Measurements from ENCODE around the gene DHTKD1.

DNA sequence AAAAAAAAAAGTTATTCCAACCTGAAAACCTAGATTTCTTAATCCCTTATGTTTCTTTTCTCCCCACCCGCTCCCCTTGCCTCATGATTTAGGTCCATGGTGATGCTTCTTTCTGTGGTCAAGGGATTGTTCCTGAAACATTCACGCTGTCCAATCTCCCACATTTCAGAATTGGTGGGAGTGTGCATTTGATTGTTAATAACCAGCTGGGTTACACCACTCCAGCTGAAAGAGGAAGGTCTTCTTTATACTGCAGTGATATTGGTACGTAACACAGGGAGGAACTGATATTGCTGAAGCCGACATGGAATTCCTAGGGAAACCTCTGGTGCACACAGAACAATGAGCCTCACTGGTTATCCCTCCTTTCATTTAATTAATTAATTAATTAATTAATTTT, 22.7 kb downstream of the DHTKD1 start:
- TF ChIP-seq, protein P1, sequence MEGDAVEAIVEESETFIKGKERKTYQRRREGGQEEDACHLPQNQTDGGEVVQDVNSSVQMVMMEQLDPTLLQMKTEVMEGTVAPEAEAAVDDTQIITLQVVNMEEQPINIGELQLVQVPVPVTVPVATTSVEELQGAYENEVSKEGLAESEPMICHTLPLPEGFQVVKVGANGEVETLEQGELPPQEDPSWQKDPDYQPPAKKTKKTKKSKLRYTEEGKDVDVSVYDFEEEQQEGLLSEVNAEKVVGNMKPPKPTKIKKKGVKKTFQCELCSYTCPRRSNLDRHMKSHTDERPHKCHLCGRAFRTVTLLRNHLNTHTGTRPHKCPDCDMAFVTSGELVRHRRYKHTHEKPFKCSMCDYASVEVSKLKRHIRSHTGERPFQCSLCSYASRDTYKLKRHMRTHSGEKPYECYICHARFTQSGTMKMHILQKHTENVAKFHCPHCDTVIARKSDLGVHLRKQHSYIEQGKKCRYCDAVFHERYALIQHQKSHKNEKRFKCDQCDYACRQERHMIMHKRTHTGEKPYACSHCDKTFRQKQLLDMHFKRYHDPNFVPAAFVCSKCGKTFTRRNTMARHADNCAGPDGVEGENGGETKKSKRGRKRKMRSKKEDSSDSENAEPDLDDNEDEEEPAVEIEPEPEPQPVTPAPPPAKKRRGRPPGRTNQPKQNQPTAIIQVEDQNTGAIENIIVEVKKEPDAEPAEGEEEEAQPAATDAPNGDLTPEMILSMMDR (IDR thresholded peaks at IDR 0.05): no peak
- TF ChIP-seq EP300 (IDR thresholded peaks at IDR 0.05) (no peak), POLR2A (IDR thresholded peaks at IDR 0.05) (no peak)

Measured in ovary (tissue), 3 donors.